ENCODE data around the gene TMEM201. TPM values are rescaled to one million over a fixed set of nuclear protein-coding genes. Genes with fewer than 3 reads are reported as not detected.

Gene TMEM201
- total and polyA plus RNA-seq, 9 of the 15 experiments (the other 6 are each of a cell fraction or from before 2014, with no cell fraction given): 0.42 to 51.3 (median 7.4) TPM

GRCh38 chr1:9655836-9656235, 67.1 kb downstream of the TMEM201 start:
- no peaks in the 10 kb centered on the region for H3K9me1 ChIP-seq (ENCODE audit: control insufficient read depth, insufficient read depth, low read length)
- H3K9ac ChIP-seq (ENCODE audit: insufficient read depth in 1 of 2, low read depth in 2 of 2, low read length in 2 of 2): no peak overlapping the region
- H3K9me3 ChIP-seq (replicated peaks; ENCODE audit: control insufficient read depth, insufficient read depth, low read depth, low read length): no peaks in the 10 kb centered on the region
- no peaks in the 10 kb centered on the region for H3K36me3 ChIP-seq (ENCODE audit: control insufficient read depth, insufficient read depth, low read length)
- peaks cover 27 to 52% of the 10 kb centered on the region in 2 experiments for H3K4me1 ChIP-seq (replicated peaks in 1 of 2; ENCODE audit: control insufficient read depth in 2 of 2, insufficient read depth in 2 of 2, low read length in 2 of 2)
- no peak overlapping the region for H3K4me3 ChIP-seq
- H2AFZ ChIP-seq (ENCODE audit: low read depth, low read length): no peak overlapping the region
- ATAC-seq (no peak), FAIRE-seq (no peak), DNase-seq (ENCODE audit: extremely low read depth in 1 of 4, low spot score in 3 of 4) (no peak)
- POLR2A ChIA-PET: interaction anchor here (0.6 to 1.2 kb wide), 2 partner anchors 12 to 32 kb away, joined by 3 to 4 read pairs; no protein-coding TSS in a partner anchor
- in situ Hi-C loops (cut with MboI): no loop called here
- H4K20me1 ChIP-seq (replicated peaks; ENCODE audit: control insufficient read depth, insufficient read depth, low read length): no peaks in the 10 kb centered on the region
- H3K27me3 ChIP-seq (ENCODE audit: control insufficient read depth in 2 of 2, insufficient read depth in 2 of 2, low read length in 2 of 2): peaks cover 5 to 6% of the 10 kb centered on the region in 2 experiments; a peak in 3 of 5 replicates
- WGBS (ENCODE audit: insufficient coverage, low coverage, missing lambda C conversion rate): 77% methylated on average over 11 of the region's 11 CpGs
- intact Hi-C loops (cut with micrococcal nuclease): no loop called here
- peaks cover 2% of the 10 kb centered on the region; the same call in 1 of the 3 replicates for H3K79me2 ChIP-seq (ENCODE audit: control insufficient read depth, insufficient read depth, low read length)
- CTCF ChIA-PET (ENCODE audit: low intra/inter-chr PET ratio): no interaction called here
- no peak overlapping the region for H3K4me2 ChIP-seq (ENCODE audit: insufficient read depth, low read length)
- BruUV-seq (replicated peaks): no TSS peak
- no peak overlapping the region for H3K27ac ChIP-seq (ENCODE audit: extremely low read depth, low read depth, low read length)
- no peak for TF ChIP-seq ZNF316 (IDR thresholded peaks at IDR 0.05)
- TF ChIP-seq, protein P1, sequence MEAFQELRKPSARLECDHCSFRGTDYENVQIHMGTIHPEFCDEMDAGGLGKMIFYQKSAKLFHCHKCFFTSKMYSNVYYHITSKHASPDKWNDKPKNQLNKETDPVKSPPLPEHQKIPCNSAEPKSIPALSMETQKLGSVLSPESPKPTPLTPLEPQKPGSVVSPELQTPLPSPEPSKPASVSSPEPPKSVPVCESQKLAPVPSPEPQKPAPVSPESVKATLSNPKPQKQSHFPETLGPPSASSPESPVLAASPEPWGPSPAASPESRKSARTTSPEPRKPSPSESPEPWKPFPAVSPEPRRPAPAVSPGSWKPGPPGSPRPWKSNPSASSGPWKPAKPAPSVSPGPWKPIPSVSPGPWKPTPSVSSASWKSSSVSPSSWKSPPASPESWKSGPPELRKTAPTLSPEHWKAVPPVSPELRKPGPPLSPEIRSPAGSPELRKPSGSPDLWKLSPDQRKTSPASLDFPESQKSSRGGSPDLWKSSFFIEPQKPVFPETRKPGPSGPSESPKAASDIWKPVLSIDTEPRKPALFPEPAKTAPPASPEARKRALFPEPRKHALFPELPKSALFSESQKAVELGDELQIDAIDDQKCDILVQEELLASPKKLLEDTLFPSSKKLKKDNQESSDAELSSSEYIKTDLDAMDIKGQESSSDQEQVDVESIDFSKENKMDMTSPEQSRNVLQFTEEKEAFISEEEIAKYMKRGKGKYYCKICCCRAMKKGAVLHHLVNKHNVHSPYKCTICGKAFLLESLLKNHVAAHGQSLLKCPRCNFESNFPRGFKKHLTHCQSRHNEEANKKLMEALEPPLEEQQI (IDR thresholded peaks at IDR 0.05): no peak
- no peak for TF ChIP-seq ZNF121 (CRISPR knock-in tag; conservative IDR thresholded peaks at IDR 0.05)
- TF ChIP-seq NRF1 (conservative IDR thresholded peaks at IDR 0.05 in 1 of 2, IDR thresholded peaks at IDR 0.05 in 1 of 2): no peak
- no peak for TF ChIP-seq ZMIZ1 (IDR thresholded peaks at IDR 0.05; ENCODE audit: low read depth in 2 of 2, low read length in 2 of 2)
- TF ChIP-seq CC2D1A (IDR thresholded peaks at IDR 0.05): 0 out of 2 replicates have a peak, but pooled peaks have one; percentile 3
- TF ChIP-seq CCAR2 (IDR thresholded peaks at IDR 0.05; ENCODE audit: low read depth, low read length): no peak
- no peak for TF ChIP-seq ZNF398 (CRISPR knock-in tag; IDR thresholded peaks at IDR 0.05)
- TF ChIP-seq DMBX1 (CRISPR knock-in tag; IDR thresholded peaks at IDR 0.05; ENCODE audit: borderline replicate concordance): no peak
- no peak for TF ChIP-seq ZNF431 (CRISPR knock-in tag; IDR thresholded peaks at IDR 0.05)
- TF ChIP-seq GABPB1 (CRISPR knock-in tag; IDR thresholded peaks at IDR 0.05): no peak
- 0 out of 2 replicates have a peak, but pooled peaks have one; percentile 19 for TF ChIP-seq EGR1 (conservative IDR thresholded peaks at IDR 0.05)
- no peak for TF ChIP-seq ZNF75A (CRISPR knock-in tag; IDR thresholded peaks at IDR 0.05)
- TF ChIP-seq, protein P2, sequence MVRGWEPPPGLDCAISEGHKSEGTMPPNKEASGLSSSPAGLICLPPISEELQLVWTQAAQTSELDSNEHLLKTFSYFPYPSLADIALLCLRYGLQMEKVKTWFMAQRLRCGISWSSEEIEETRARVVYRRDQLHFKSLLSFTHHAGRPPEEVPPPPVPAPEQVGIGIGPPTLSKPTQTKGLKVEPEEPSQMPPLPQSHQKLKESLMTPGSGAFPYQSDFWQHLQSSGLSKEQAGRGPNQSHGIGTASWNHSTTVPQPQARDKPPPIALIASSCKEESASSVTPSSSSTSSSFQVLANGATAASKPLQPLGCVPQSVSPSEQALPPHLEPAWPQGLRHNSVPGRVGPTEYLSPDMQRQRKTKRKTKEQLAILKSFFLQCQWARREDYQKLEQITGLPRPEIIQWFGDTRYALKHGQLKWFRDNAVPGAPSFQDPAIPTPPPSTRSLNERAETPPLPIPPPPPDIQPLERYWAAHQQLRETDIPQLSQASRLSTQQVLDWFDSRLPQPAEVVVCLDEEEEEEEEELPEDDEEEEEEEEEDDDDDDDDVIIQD (CRISPR knock-in tag; IDR thresholded peaks at IDR 0.05): no peak

Data from K562 (cell line).